PC-9 (cell line): ENCODE measurements around the gene MAX.

Experiments used
- CTCF ChIP-seq: fragments of 200-600 bp; sonication (generic); conservative IDR thresholded peaks from 2 replicates; pipeline ENCODE4 v1.6.1; 2017; ENCODE audit warnings: mixed run types, antibody characterized with exemption, mild to moderate bottlenecking, moderate library complexity
- EZH2 ChIP-seq: fragments of 200-600 bp; sonication (generic); IDR thresholded peaks from 2 replicates; pipeline ENCODE4 v1.8.0; 2017; ENCODE audit warnings: antibody characterized with exemption, low read depth

- TF ChIP-seq CTCF (no peak), EZH2 (no peak)
Measured at GRCh38 chr14:65100922-65101541, 1.3 kb downstream of the MAX start.
